OCI-LY7 (cell line): ENCODE measurements around the gene AJUBA. TPM values are rescaled to one million over a fixed set of nuclear protein-coding genes. Genes with fewer than 3 reads are reported as not detected.

Experiments used
- BruUV-seq: library from RNA; stranded (reverse); fragments of 400-500 nt; replicated peaks from 2 replicates; lab custom pipeline; 2021; lab: Mats Ljungman, UMichigan
- CTCF ChIA-PET: fragments of 300-600 bp; sonication (Branson Sonifier 250); formaldehyde crosslinking; loops from one replicate; lab custom pipeline; 2022; ENCODE audit warnings: antibody characterized with exemption; ENCODE audit not compliant: unreplicated experiment; lab: Charles Lee
- POLR2A ChIA-PET: fragments of 300-600 bp; sonication (Branson Sonifier 250); formaldehyde crosslinking; loops from one replicate; lab custom pipeline; 2022; ENCODE audit warnings: antibody characterized with exemption; lab: Charles Lee
- DNase-seq: peaks from one replicate; pipeline ENCODE4 v3.0.0-alpha.2; 2015; ENCODE audit warnings: low spot score
- H2AFZ ChIP-seq: fragments of 200-600 bp; sonication (generic), shearing (Covaris generic); 2 replicates; pipeline ENCODE4 v1.6.1; 2014; ENCODE audit warnings: mild to moderate bottlenecking, antibody characterized with exemption, low read length, moderate library complexity
- H3K27ac ChIP-seq: fragments of 200-600 bp; sonication (generic); 2 replicates; pipeline ENCODE4 v1.5.1; 2014; ENCODE audit warnings: mixed run types, low read depth, mild to moderate bottlenecking, moderate library complexity, low read length, inconsistent platforms; ENCODE audit not compliant: poor library complexity, severe bottlenecking
- H3K36me3 ChIP-seq: fragments of 200-600 bp; sonication (generic); 2 replicates; pipeline ENCODE4 v1.6.1; 2014; ENCODE audit warnings: mild to moderate bottlenecking, antibody characterized with exemption, low read length, moderate library complexity, mixed read lengths; ENCODE audit not compliant: insufficient read depth
- H3K4me1 ChIP-seq: fragments of 200-600 bp; sonication (generic); 2 replicates; pipeline ENCODE4 v1.5.1; 2014; ENCODE audit warnings: mild to moderate bottlenecking, low read length; ENCODE audit not compliant: insufficient read depth, poor library complexity, severe bottlenecking
- H3K4me2 ChIP-seq: fragments of 200-600 bp; sonication (generic); 2 replicates; pipeline ENCODE4 v1.6.1; 2014; ENCODE audit warnings: mild to moderate bottlenecking, low read length
- H3K4me3 ChIP-seq: fragments of 200-600 bp; sonication (generic); 2 replicates; pipeline ENCODE4 v1.5.1; 2014; ENCODE audit warnings: mild to moderate bottlenecking, low read depth, low read length; ENCODE audit not compliant: poor library complexity, severe bottlenecking
- H3K79me2 ChIP-seq: fragments of 200-600 bp; sonication (generic); 2 replicates; pipeline ENCODE4 v1.6.1; 2016; ENCODE audit warnings: low read depth, mild to moderate bottlenecking, low read length, moderate library complexity, mixed read lengths; ENCODE audit not compliant: insufficient read depth
- H3K9me2 ChIP-seq: fragments of 200-600 bp; sonication (generic); 2 replicates; pipeline ENCODE4 v1.6.1; 2016; ENCODE audit warnings: mild to moderate bottlenecking, low read length, mixed read lengths; ENCODE audit not compliant: insufficient read depth
- H3K9me3 ChIP-seq: fragments of 200-600 bp; sonication (generic); 2 replicates; pipeline ENCODE4 v1.6.1; 2014; ENCODE audit warnings: mild to moderate bottlenecking, mixed run types, low read length, mixed read lengths
- H4K20me1 ChIP-seq: fragments of 200-600 bp; sonication (generic); 2 replicates; pipeline ENCODE4 v1.6.1; 2014; ENCODE audit warnings: mild to moderate bottlenecking, antibody characterized with exemption, low read length, moderate library complexity, mixed read lengths; ENCODE audit not compliant: insufficient read depth
- EZH2phosphoT487 ChIP-seq: fragments of 200-600 bp; sonication (generic); IDR thresholded peaks from 2 replicates; pipeline ENCODE4 v1.6.1; 2018; ENCODE audit warnings: low read depth, borderline replicate concordance, mild to moderate bottlenecking, mixed run types, antibody characterized with exemption, low read length, moderate library complexity, mixed read lengths
- intact Hi-C: fragments of 100-400 bp; cut with micrococcal nuclease; formaldehyde crosslinking; loops from one replicate; pipeline ENCODE4 v1.10.0; 2022; ENCODE audit not compliant: unreplicated experiment
- total RNA-seq, 2 experiments: library from RNA; depleted of rRNA in 1 of 2; stranded (reverse); fragments of >200 nt in 1 of 2; shearing (Covaris generic) in 1 of 2; gene quantifications; 2 replicates each; pipeline ENCODE4 v1.2.3, GENCODE V29; 2014 to 2022
- TF ChIP-seq, protein P1 (sequence below): fragments of 200-600 bp; sonication (generic); conservative IDR thresholded peaks from 2 replicates; pipeline ENCODE4 v1.5.1; 2014; ENCODE audit warnings: mild to moderate bottlenecking, antibody characterized with exemption, low read length, moderate library complexity, mixed read lengths

The AJUBA gene
- total RNA-seq, 2 experiments from 2014 or later = 0.22 to 0.88 TPM

DNA sequence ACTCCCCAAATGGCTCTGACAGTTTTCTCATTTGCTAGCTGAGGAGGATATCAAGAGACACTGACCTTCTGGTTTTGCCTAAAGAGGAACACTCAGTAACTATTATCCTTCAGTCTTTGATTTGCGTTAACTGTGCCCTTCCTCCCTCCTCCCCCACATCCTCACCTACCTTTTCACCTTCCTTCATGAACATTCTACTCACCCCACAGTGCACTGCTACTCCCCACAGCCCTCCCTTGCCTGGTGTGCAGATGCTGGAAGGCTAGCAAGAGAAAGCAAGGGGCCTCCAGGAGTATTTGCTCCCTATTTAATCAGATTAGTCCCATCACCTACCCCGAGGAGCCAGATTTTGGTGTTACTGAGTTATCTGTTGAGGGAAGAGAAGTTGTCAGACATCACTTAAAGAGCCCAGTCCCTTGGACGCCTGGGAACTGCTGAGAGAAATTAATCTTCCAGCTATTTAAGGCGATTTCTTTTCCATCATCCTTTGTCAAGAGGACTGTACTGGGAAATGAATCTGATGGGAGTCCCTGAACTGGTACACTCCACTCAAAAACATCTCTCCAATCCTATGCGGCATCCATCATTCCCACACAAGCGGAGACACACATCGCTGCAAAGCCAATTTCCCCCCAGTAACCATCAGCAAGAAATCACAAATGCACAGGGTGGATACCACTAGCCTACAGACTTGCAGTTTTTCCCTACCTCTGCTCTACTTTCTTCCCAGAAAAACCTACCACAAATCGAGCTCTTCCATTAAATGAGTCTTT, 40.9 kb upstream of the AJUBA start:
- intact Hi-C loops = no loop called here
- no peak for DNase-seq
- ChIA-PET POLR2A (interaction anchor here (0.6 to 1.9 kb wide), 9 partner anchors 11 to 459 kb away, joined by 3 to 9 read pairs (median 3); partner anchors contain the start of gene PSMB5), CTCF (no interaction called here)
- no TSS peak for BruUV-seq
- Histone ChIP-seq H3K4me1 (no peaks in the 10 kb centered on the region), H2AFZ (no peak overlapping the region), H4K20me1 (no peaks in the 10 kb centered on the region), H3K4me2 (no peak overlapping the region), H3K36me3 (peaks cover 29% of the 10 kb centered on the region), H3K9me2 (no peaks in the 10 kb centered on the region), H3K79me2 (peaks cover 1% of the 10 kb centered on the region; the same call in 1 of the 2 replicates), H3K4me3 (no peak overlapping the region), H3K9me3 (no peaks in the 10 kb centered on the region), H3K27ac (no peak overlapping the region)
- TF ChIP-seq, protein P1, sequence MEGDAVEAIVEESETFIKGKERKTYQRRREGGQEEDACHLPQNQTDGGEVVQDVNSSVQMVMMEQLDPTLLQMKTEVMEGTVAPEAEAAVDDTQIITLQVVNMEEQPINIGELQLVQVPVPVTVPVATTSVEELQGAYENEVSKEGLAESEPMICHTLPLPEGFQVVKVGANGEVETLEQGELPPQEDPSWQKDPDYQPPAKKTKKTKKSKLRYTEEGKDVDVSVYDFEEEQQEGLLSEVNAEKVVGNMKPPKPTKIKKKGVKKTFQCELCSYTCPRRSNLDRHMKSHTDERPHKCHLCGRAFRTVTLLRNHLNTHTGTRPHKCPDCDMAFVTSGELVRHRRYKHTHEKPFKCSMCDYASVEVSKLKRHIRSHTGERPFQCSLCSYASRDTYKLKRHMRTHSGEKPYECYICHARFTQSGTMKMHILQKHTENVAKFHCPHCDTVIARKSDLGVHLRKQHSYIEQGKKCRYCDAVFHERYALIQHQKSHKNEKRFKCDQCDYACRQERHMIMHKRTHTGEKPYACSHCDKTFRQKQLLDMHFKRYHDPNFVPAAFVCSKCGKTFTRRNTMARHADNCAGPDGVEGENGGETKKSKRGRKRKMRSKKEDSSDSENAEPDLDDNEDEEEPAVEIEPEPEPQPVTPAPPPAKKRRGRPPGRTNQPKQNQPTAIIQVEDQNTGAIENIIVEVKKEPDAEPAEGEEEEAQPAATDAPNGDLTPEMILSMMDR = no peak
- no peak for TF ChIP-seq EZH2phosphoT487

- no peaks in the 10 kb centered on the region for H3K4me1 ChIP-seq
- no peak overlapping the region for H2AFZ ChIP-seq
- no peak overlapping the region for H3K4me3 ChIP-seq
- CTCF ChIA-PET = interaction anchor here (0.6 kb wide), 1 partner anchor 36 kb away, joined by 8 read pairs; no protein-coding TSS in a partner anchor
- no peaks in the 10 kb centered on the region for H4K20me1 ChIP-seq
- no peak for TF ChIP-seq EZH2phosphoT487
- TF ChIP-seq, protein P1 = no peak
- peaks cover 21% of the 10 kb centered on the region for H3K36me3 ChIP-seq
- no peak for DNase-seq
- H3K9me3 ChIP-seq = no peaks in the 10 kb centered on the region
- intact Hi-C loops = no loop called here
- H3K4me2 ChIP-seq = no peak overlapping the region
- POLR2A ChIA-PET = interaction anchor here (0.8 kb wide), 1 partner anchor 12 kb away, joined by 3 read pairs; no protein-coding TSS in a partner anchor
- no peaks in the 10 kb centered on the region for H3K9me2 ChIP-seq
- H3K27ac ChIP-seq = no peak overlapping the region
- no peaks in the 10 kb centered on the region for H3K79me2 ChIP-seq
- no TSS peak for BruUV-seq
Measured at GRCh38 chr14:23021889-23022442, 39.6 kb upstream of the AJUBA start.
